Ishikawa (cell line): ENCODE data around the gene RALGPS1.

ENCODE experiments used
- CEBPB ChIP-seq: IDR thresholded peaks from 2 replicates; pipeline ENCODE4 v1.6.1; 2012
- CREB1 ChIP-seq: IDR thresholded peaks from 2 replicates; pipeline ENCODE4 v1.6.1; 2012; ENCODE audit warnings: low read depth
- EGR1 ChIP-seq: IDR thresholded peaks from 2 replicates; pipeline ENCODE4 v1.6.1; 2012
- EP300 ChIP-seq: IDR thresholded peaks from 2 replicates; pipeline ENCODE4 v1.6.1; 2012; ENCODE audit warnings: borderline replicate concordance
- FOXM1 ChIP-seq: IDR thresholded peaks from 2 replicates; pipeline ENCODE4 v1.6.1; 2012; ENCODE audit warnings: low read depth, borderline replicate concordance
- MAX ChIP-seq: IDR thresholded peaks from 2 replicates; pipeline ENCODE4 v1.6.1; 2012
- NFIC ChIP-seq: IDR thresholded peaks from 2 replicates; pipeline ENCODE4 v1.6.1; 2012
- RAD21 ChIP-seq: IDR thresholded peaks from 2 replicates; pipeline ENCODE4 v1.6.1; 2012; ENCODE audit warnings: low read depth
- REST ChIP-seq: IDR thresholded peaks from 2 replicates; pipeline ENCODE4 v1.6.1; 2012; ENCODE audit warnings: low read depth, mild to moderate bottlenecking
- TAF1 ChIP-seq: IDR thresholded peaks from 2 replicates; pipeline ENCODE4 v1.6.1; 2012; ENCODE audit warnings: low read depth, mild to moderate bottlenecking
- TCF12 ChIP-seq: IDR thresholded peaks from 2 replicates; pipeline ENCODE4 v1.6.1; 2012; ENCODE audit warnings: low read depth
- TEAD4 ChIP-seq: IDR thresholded peaks from 2 replicates; pipeline ENCODE4 v1.6.1; 2012
- USF1 ChIP-seq: IDR thresholded peaks from 2 replicates; pipeline ENCODE4 v1.6.1; 2012
- YY1 ChIP-seq: IDR thresholded peaks from 2 replicates; pipeline ENCODE4 v1.6.1; 2012; ENCODE audit warnings: low read depth
- ZBTB7A ChIP-seq: IDR thresholded peaks from 2 replicates; pipeline ENCODE4 v1.6.1; 2012; ENCODE audit warnings: low read depth

RALGPS1 gene

GRCh38 chr9:127091526-127091925 lies 176.9 kb downstream of the RALGPS1 start:
- TF ChIP-seq MAX, result no peak
- TF ChIP-seq ZBTB7A, result no peak
- no peak for TF ChIP-seq EGR1
- TF ChIP-seq FOXM1, result no peak
- no peak for TF ChIP-seq RAD21
- no peak for TF ChIP-seq YY1
- TF ChIP-seq USF1, result no peak
- TF ChIP-seq CEBPB, result no peak
- no peak for TF ChIP-seq TEAD4
- TF ChIP-seq TAF1, result no peak
- no peak for TF ChIP-seq EP300
- TF ChIP-seq TCF12, result no peak
- no peak for TF ChIP-seq CREB1
- TF ChIP-seq REST, result no peak
- no peak for TF ChIP-seq NFIC

GRCh38 chr9:127092041-127092608 lies 177.5 kb downstream of the RALGPS1 start:
- TF ChIP-seq TCF12 (no peak), EGR1 (no peak), TEAD4 (no peak), REST (no peak), USF1 (no peak), TAF1 (no peak), CREB1 (no peak), EP300 (no peak), CEBPB (no peak), YY1 (no peak), RAD21 (no peak), ZBTB7A (no peak), MAX (no peak)

GRCh38 chr9:127093319-127094020 lies 178.9 kb downstream of the RALGPS1 start:
- TF ChIP-seq CREB1 (no peak), YY1 (no peak), ZBTB7A (no peak), USF1 (no peak), MAX (no peak), TAF1 (no peak), RAD21 (no peak), CEBPB (no peak), TEAD4 (no peak), FOXM1 (no peak), EGR1 (no peak), NFIC (no peak), REST (no peak), TCF12 (no peak), EP300 (no peak)
